Measurements from ENCODE around the gene NACC1.
"Not testable (repeated sequence)": the region's sequence is repeated elsewhere in the genome, so short reads cannot be mapped to it uniquely, and the experiment has no call there.

The NACC1 gene

GRCh38 chr19:13138171-13138915, 20.3 kb downstream of the NACC1 start:
- no peak for DNase-seq (ENCODE audit: low read depth in 3 of 3, low spot score in 1 of 3)

- no peak for DNase-seq (ENCODE audit: low read depth in 3 of 3, low spot score in 1 of 3)
Measured at GRCh38 chr19:13138916-13139198, 20.8 kb downstream of the NACC1 start.

- no peak for DNase-seq (ENCODE audit: low read depth in 3 of 3, low spot score in 1 of 3)
Measured at GRCh38 chr19:13139633-13140311, 21.7 kb downstream of the NACC1 start.

- DNase-seq (ENCODE audit: low read depth in 3 of 3, low spot score in 1 of 3) = no peak
Measured at GRCh38 chr19:13146763-13147563, 28.9 kb downstream of the NACC1 start.

- not testable (repeated sequence) for DNase-seq (ENCODE audit: low read depth in 3 of 3, low spot score in 1 of 3)
Measured at GRCh38 chr19:13149173-13149627, 31.1 kb downstream of the NACC1 start.

- DNase-seq (ENCODE audit: low read depth in 3 of 3, low spot score in 1 of 3) = no peak
Measured at GRCh38 chr19:13149628-13150186, 31.6 kb downstream of the NACC1 start.

- DNase-seq (ENCODE audit: low read depth in 3 of 3, low spot score in 1 of 3) = peak; percentile 83 to 88 (median 84)
Measured at GRCh38 chr19:13150187-13150930, 32.3 kb downstream of the NACC1 start, which contains the start of the genes IER2 and STX10. Gene IER2 (plus strand): TSS chr19:13150411. CDS start chr19:13153187, 2,776 bp downstream. Gene STX10 (minus strand): TSS chr19:13150375. CDS start chr19:13150173, 202 bp downstream.

GRCh38 chr19:13150931-13151604, 33.0 kb downstream of the NACC1 start:
- DNase-seq (ENCODE audit: low read depth in 3 of 3, low spot score in 1 of 3) = no peak

GRCh38 chr19:13151605-13152355, 33.7 kb downstream of the NACC1 start:
- DNase-seq (ENCODE audit: low read depth in 3 of 3, low spot score in 1 of 3) = peak; percentile 88 to 90 (median 89)

GRCh38 chr19:13152356-13152973, 34.4 kb downstream of the NACC1 start:
- DNase-seq (ENCODE audit: low read depth in 3 of 3, low spot score in 1 of 3) = no peak

GRCh38 chr19:13152974-13153568, 35.0 kb downstream of the NACC1 start:
- DNase-seq (ENCODE audit: low read depth in 3 of 3, low spot score in 1 of 3) = peak; percentile 96 to 99 (median 96)

GRCh38 chr19:13153569-13154240, 35.6 kb downstream of the NACC1 start:
- no peak for DNase-seq (ENCODE audit: low read depth in 3 of 3, low spot score in 1 of 3)

- DNase-seq (ENCODE audit: low read depth in 3 of 3, low spot score in 1 of 3) = peak in 1 of 3 donors; percentile 42
Measured at GRCh38 chr19:13154241-13154778, 36.2 kb downstream of the NACC1 start.

GRCh38 chr19:13154911-13155471, 36.9 kb downstream of the NACC1 start:
- DNase-seq (ENCODE audit: low read depth in 3 of 3, low spot score in 1 of 3) = peak; percentile 64 to 67 (median 64)

- peak; percentile 49 to 68 (median 64) for DNase-seq (ENCODE audit: low read depth in 3 of 3, low spot score in 1 of 3)
Measured at GRCh38 chr19:13155472-13156359, 37.7 kb downstream of the NACC1 start.

GRCh38 chr19:13159713-13160112, 41.6 kb downstream of the NACC1 start:
- DNase-seq (ENCODE audit: low read depth in 3 of 3, low spot score in 1 of 3) = no peak

Measured in stimulated activated CD4-positive, alpha-beta T cell treated with anti-CD3 and anti-CD28 coated beads, TNF-alpha, amount 100 ng/mL, for 1 hour (primary cell).